ENCODE measurements around the gene RABGEF1. TPM values are rescaled to one million over a fixed set of nuclear protein-coding genes. Genes with fewer than 3 reads are reported as not detected.

RABGEF1 gene
- total and polyA plus RNA-seq, 2 donors (not counting 3 experiments of a cell fraction or from before 2014, with no cell fraction given), result 11.6 to 15.5 TPM

- Histone ChIP-seq H3K4me1 (ENCODE audit: control insufficient read depth, extremely low read depth, insufficient read depth, low read length) (no peaks in the 10 kb centered on the region), H3K27ac (ENCODE audit: insufficient read depth, low read depth, low read length) (no peak overlapping the region), H3K4me3 (replicated peaks in 1 of 3; ENCODE audit: insufficient read depth in 1 of 3, low read depth in 1 of 3, low read length in 3 of 3) (no peak overlapping the region), H3K9me1 (replicated peaks; ENCODE audit: control insufficient read depth, extremely low read depth, insufficient read depth, low read length) (no peaks in the 10 kb centered on the region), H4K20me1 (replicated peaks; ENCODE audit: control insufficient read depth, extremely low read depth, insufficient read depth, low read length) (peaks cover 5% of the 10 kb centered on the region), H2AFZ (ENCODE audit: low read depth, low read length) (no peak overlapping the region), H3K79me2 (ENCODE audit: control insufficient read depth, insufficient read depth, low read length) (peaks cover 73% of the 10 kb centered on the region), H3K4me2 (ENCODE audit: insufficient read depth, low read length) (no peak overlapping the region), H3K36me3 (ENCODE audit: control insufficient read depth in 2 of 2, extremely low read depth in 1 of 2, insufficient read depth in 2 of 2, low read length in 2 of 2) (no peaks in the 10 kb centered on the region), H3K27me3 (ENCODE audit: control insufficient read depth in 2 of 2, insufficient read depth in 2 of 2, low read length in 2 of 2) (no peaks in the 10 kb centered on the region), H3K9me3 (replicated peaks; ENCODE audit: control insufficient read depth, insufficient read depth, low read length) (no peaks in the 10 kb centered on the region), H3K9ac (replicated peaks; ENCODE audit: extremely low read depth, insufficient read depth, low read length) (no peak overlapping the region)
- CTCF ChIA-PET, result no interaction called here
- TF ChIP-seq JUN (IDR thresholded peaks at IDR 0.05; ENCODE audit: borderline replicate concordance, insufficient read depth, insufficient read length, low read depth), result no peak
- no peak for TF ChIP-seq MYC (IDR thresholded peaks at IDR 0.05; ENCODE audit: low read depth, low read length)
- no peak for TF ChIP-seq FOS (IDR thresholded peaks at IDR 0.05; ENCODE audit: borderline replicate concordance, insufficient read depth, low read length)
- TF ChIP-seq EZH2 (IDR thresholded peaks at IDR 0.05; ENCODE audit: borderline replicate concordance, low read depth, low read length, severe bottlenecking), result no peak
- TF ChIP-seq GATA2 (IDR thresholded peaks at IDR 0.05; ENCODE audit: insufficient read depth, insufficient read length, low read depth, low read length), result no peak
- no peak for TF ChIP-seq CTCF (IDR thresholded peaks at IDR 0.05; ENCODE audit: extremely low read depth in 1 of 2, insufficient read depth in 1 of 2, low read depth in 1 of 2, low read length in 2 of 2)
- TF ChIP-seq POLR2AphosphoS5 (IDR thresholded peaks at IDR 0.05; ENCODE audit: insufficient read depth, low read depth, low read length), result no peak
- TF ChIP-seq POLR2A (IDR thresholded peaks at IDR 0.05; ENCODE audit: low read depth, low read length), result no peak
- no peak for TF ChIP-seq MAX (IDR thresholded peaks at IDR 0.05; ENCODE audit: insufficient read depth, insufficient read length)
- no peak for DNase-seq (ENCODE audit: low read depth, low spot score)
- dilution Hi-C loops (cut with MboI; ENCODE audit: extremely low pct_ligation_motif_present, low sequenced_read_pairs), result no loop called here
- no TSS peak for BruUV-seq (replicated peaks)
- POLR2A ChIA-PET, result no interaction called here
- FAIRE-seq, result no peak
- intact Hi-C loops (cut with micrococcal nuclease), result no loop called here
Measured at GRCh38 chr7:66748791-66749190, 8.3 kb downstream of the RABGEF1 start.

Measured in endothelial cell of umbilical vein (primary cell).